Nephron (organoid): ENCODE results near the gene TIMM13.

Experiments used
- H3K27ac Mint-ChIP-seq, 3 experiments: 2 replicates each; pipeline ENCODE4 v1.8.0; 2020; ENCODE audit warnings: mixed read lengths in 3 of 3, mild to moderate bottlenecking in 2 of 3, moderate library complexity in 1 of 3
- H3K27me3 Mint-ChIP-seq: 2 replicates; pipeline ENCODE4 v1.8.0; 2021; ENCODE audit warnings: low read depth, mild to moderate bottlenecking, moderate library complexity, mixed read lengths
- H3K36me3 Mint-ChIP-seq: 2 replicates; pipeline ENCODE4 v1.8.0; 2020; ENCODE audit warnings: low read depth, mixed read lengths
- H3K4me1 Mint-ChIP-seq: 2 replicates; pipeline ENCODE4 v1.8.0; 2020; ENCODE audit warnings: mixed read lengths
- H3K4me3 Mint-ChIP-seq, 3 experiments: 2 replicates each; pipeline ENCODE4 v1.8.0; 2020; ENCODE audit warnings: mild to moderate bottlenecking in 3 of 3, mixed read lengths in 3 of 3, moderate library complexity in 2 of 3
- H3K9me3 Mint-ChIP-seq: 2 replicates; pipeline ENCODE4 v1.8.0; 2020; ENCODE audit warnings: mixed read lengths
- TF ChIP-seq, protein P1 (sequence below), 3 experiments: fragments of 200-600 bp; sonication (generic); IDR thresholded peaks; one replicate each; pipeline ENCODE4 v1.5.0; 2021; ENCODE audit warnings: antibody characterized with exemption in 3 of 3; ENCODE audit not compliant: unreplicated experiment in 3 of 3

TIMM13 gene

DNA sequence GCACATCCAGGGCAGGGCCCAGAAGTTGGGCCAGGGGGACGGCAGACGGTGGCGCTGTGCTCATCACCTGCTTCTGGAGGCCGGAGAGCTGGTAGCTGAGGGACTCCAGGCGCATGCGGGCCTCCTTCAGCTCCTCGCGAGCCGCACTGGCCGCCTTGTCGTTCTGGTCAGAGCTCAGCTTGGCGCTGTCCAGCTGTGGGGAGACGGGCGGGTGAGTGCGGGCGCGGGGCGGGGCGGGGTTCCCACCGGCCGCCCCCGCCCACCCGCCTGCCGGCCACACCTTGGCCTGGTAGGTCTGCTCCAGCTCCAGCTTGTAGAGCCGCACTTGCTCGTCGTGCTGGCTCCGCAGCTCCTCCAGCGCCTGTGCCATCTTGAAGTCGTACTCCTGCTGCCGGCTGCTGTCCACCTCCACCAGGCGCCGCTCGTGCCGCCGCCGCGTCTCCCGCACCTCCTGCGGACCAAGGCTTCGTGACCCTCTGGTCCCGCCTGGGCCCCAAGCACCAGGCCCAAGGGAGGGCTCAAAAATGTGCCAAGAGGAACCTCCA lies 7.4 kb upstream of the TIMM13 start:
- Mint-ChIP-seq H3K4me3 (no peak overlapping the region), H3K27ac (no peak overlapping the region), H3K36me3 (peaks cover 18% of the 10 kb centered on the region), H3K27me3 (no peaks in the 10 kb centered on the region), H3K4me1 (no peaks in the 10 kb centered on the region), H3K9me3 (no peaks in the 10 kb centered on the region)
- TF ChIP-seq, protein P1, sequence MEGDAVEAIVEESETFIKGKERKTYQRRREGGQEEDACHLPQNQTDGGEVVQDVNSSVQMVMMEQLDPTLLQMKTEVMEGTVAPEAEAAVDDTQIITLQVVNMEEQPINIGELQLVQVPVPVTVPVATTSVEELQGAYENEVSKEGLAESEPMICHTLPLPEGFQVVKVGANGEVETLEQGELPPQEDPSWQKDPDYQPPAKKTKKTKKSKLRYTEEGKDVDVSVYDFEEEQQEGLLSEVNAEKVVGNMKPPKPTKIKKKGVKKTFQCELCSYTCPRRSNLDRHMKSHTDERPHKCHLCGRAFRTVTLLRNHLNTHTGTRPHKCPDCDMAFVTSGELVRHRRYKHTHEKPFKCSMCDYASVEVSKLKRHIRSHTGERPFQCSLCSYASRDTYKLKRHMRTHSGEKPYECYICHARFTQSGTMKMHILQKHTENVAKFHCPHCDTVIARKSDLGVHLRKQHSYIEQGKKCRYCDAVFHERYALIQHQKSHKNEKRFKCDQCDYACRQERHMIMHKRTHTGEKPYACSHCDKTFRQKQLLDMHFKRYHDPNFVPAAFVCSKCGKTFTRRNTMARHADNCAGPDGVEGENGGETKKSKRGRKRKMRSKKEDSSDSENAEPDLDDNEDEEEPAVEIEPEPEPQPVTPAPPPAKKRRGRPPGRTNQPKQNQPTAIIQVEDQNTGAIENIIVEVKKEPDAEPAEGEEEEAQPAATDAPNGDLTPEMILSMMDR (IDR thresholded peaks at IDR 0.05; ENCODE audit: unreplicated experiment in 3 of 3) = no peak

DNA sequence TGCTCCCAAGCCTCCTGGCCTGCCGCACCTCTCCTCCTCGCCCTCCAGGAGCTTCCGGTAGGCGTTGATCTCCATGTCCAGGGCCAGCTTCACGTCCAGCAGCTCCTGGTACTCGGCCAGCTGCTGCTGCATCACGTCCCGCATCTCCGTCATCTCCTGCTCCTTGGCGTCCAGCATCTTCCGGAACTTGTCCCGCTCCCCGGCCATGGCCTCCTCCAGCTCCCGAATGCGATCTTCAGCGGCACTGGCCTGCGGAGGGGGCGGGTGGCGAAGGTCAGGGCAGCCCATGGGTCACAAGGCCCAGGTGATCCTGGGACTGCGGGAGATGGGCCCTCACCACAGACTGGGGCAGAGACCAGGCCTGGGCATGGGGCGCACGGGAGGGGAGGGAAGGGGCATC lies 6.9 kb upstream of the TIMM13 start:
- no peaks in the 10 kb centered on the region for H3K9me3 Mint-ChIP-seq
- H3K36me3 Mint-ChIP-seq = peaks cover 20% of the 10 kb centered on the region
- H3K4me1 Mint-ChIP-seq = no peaks in the 10 kb centered on the region
- no peaks in the 10 kb centered on the region for H3K27me3 Mint-ChIP-seq
- no peak overlapping the region for H3K27ac Mint-ChIP-seq
- no peak overlapping the region for H3K4me3 Mint-ChIP-seq
- TF ChIP-seq, protein P1 (IDR thresholded peaks at IDR 0.05; ENCODE audit: unreplicated experiment in 3 of 3) = no peak

DNA sequence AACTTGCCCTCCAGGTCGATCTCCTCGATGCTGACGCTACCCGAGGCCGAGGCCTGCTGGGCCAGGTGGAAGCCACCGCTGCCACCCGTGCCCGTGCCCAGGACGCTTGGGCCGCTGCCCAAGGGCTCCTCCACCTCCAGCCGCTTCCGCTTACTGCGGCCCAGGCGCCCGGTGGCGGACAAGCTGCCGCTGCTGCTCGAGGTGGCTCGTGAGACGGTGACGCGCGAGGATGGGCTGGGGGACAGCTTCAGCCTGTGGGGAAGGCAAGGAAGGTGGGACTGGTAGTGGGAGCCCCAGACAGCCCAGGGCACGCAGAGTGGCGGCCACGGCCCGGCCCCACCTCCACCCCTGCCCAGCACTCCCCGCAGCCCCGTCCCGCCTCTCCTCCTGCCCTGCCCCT lies 6.5 kb upstream of the TIMM13 start:
- H3K9me3 Mint-ChIP-seq = no peaks in the 10 kb centered on the region

DNA sequence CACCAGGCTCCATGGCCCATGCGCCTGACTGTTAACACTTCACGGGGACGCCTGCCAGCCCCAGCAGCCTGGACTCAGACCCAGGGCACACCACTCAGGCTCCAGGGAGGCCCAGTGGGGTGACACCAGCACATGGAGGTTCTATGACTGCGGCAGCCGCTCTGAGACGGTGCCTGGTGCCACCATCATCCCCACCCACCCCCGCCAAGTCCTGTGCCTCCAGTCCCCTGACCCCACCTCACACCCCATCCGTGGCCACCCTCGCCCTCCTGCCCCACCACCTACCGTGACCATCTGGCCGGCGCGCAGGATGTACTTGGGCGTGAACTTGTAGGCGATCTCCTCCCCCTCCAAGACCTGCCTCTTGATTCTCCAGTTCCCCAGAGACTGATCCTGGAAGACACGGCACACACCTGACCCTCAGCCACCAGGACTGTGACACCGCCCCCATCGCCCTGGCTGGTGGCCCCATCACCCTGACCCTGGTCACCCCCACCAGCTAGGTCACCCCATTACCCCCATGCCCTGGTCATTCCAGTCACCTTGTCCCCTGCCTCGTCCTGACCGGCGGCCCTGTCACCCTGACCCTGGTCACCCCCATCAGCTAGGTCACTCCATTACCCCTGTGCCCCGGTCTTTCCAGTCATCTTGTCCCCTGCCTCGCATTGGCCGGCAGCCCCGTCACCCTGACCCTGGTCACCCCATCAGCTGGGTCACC lies 4.9 kb upstream of the TIMM13 start:
- peaks cover 20% of the 10 kb centered on the region for H3K36me3 Mint-ChIP-seq
- no peak overlapping the region for H3K4me3 Mint-ChIP-seq
- H3K27me3 Mint-ChIP-seq = no peaks in the 10 kb centered on the region
- no peak overlapping the region for H3K27ac Mint-ChIP-seq
- TF ChIP-seq, protein P1 (IDR thresholded peaks at IDR 0.05; ENCODE audit: unreplicated experiment in 3 of 3) = no peak
- peaks cover 8% of the 10 kb centered on the region for H3K4me1 Mint-ChIP-seq
- no peaks in the 10 kb centered on the region for H3K9me3 Mint-ChIP-seq

More for the DNA sequence above, 6.5 kb upstream of the TIMM13 start:
- H3K4me1 Mint-ChIP-seq = no peaks in the 10 kb centered on the region
- H3K27me3 Mint-ChIP-seq = no peaks in the 10 kb centered on the region
- no peak overlapping the region for H3K4me3 Mint-ChIP-seq
- TF ChIP-seq, protein P1 (IDR thresholded peaks at IDR 0.05; ENCODE audit: unreplicated experiment in 3 of 3) = no peak
- peaks cover 20% of the 10 kb centered on the region for H3K36me3 Mint-ChIP-seq
- H3K27ac Mint-ChIP-seq = no peak overlapping the region

DNA sequence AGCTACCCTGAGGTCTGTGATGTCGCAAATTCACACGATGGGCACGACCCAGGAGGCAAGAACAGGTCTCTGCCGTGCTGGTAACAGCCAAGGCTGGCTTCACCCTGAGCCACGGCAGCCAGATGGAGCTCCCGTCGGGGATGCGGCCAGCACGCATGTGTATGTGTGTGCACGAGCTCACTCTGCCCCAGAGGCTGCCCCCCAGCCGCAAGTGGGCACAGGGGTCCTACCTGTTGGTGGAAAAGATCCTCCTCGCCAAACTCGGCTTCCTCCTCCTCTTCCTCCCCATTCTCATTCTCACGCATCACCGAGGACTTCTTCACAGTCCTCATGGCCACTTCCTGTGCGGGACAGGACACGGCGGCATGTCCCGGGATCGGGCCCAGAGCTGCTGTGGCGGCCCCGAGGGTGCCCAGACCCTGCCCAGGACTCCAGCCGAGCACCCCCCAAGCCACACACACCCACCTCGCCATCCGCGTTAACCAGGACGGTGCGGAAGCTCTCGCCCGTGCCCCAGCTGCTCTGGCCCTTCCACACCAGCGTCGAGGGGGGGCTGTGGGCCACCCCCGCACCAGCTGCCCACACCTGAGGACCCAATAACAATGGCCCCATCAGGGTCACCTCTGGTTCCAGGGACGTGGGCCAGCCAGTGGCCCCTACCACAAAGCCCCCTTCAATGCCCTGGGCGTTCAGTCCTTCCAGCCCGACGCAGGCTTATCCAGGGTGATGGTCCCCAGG lies 4.1 kb upstream of the TIMM13 start:
- Mint-ChIP-seq H3K4me1 (peaks cover 12% of the 10 kb centered on the region), H3K27me3 (no peaks in the 10 kb centered on the region), H3K36me3 (peaks cover 20% of the 10 kb centered on the region), H3K9me3 (no peaks in the 10 kb centered on the region), H3K27ac (no peak overlapping the region), H3K4me3 (no peak overlapping the region)
- TF ChIP-seq, protein P1 (IDR thresholded peaks at IDR 0.05; ENCODE audit: unreplicated experiment in 3 of 3) = no peak
